Mesendoderm (in vitro differentiated cells): Measurements from ENCODE around the gene MAGI2.
"Not testable (repeated sequence)": the region's sequence is repeated elsewhere in the genome, so short reads cannot be mapped to it uniquely, and the experiment has no call there.

Source experiments
- DNase-seq: peaks from one replicate; pipeline ENCODE4 v3.0.0; 2013
- H2AK5ac ChIP-seq: 2 replicates; pipeline ENCODE4 v1.6.1; 2013; ENCODE audit warnings: low read length, inconsistent platforms
- H2BK120ac ChIP-seq: 2 replicates; pipeline ENCODE4 v1.6.1; 2013; ENCODE audit warnings: low read depth, mild to moderate bottlenecking, low read length, moderate library complexity, mixed read lengths
- H2BK15ac ChIP-seq: replicated peaks from 2 replicates; pipeline ENCODE4 v1.6.1; 2013; ENCODE audit warnings: low read depth, mild to moderate bottlenecking, moderate library complexity
- H2BK5ac ChIP-seq: 2 replicates; pipeline ENCODE4 v1.6.1; 2013; ENCODE audit warnings: low read length, inconsistent platforms
- H3K18ac ChIP-seq: 2 replicates; pipeline ENCODE4 v1.6.1; 2013; ENCODE audit warnings: mild to moderate bottlenecking, low read length, mixed read lengths
- H3K23ac ChIP-seq: one replicate; pipeline ENCODE4 v1.6.1; 2013; ENCODE audit warnings: low read length
- H3K27ac ChIP-seq: 2 replicates; pipeline ENCODE4 v1.5.1; 2013; ENCODE audit warnings: low read depth, mild to moderate bottlenecking, inconsistent platforms, low read length, moderate library complexity
- H3K27me3 ChIP-seq: 2 replicates; pipeline ENCODE4 v1.6.1; 2013; ENCODE audit warnings: low read length, control low read depth, mild to moderate bottlenecking, inconsistent platforms; ENCODE audit not compliant: insufficient read depth, poor library complexity
- H3K36me3 ChIP-seq: 2 replicates; pipeline ENCODE4 v1.6.1; 2013; ENCODE audit warnings: low read length, inconsistent platforms; ENCODE audit not compliant: control insufficient read depth, insufficient read depth
- H3K4ac ChIP-seq: one replicate; pipeline ENCODE4 v1.6.1; 2013; ENCODE audit warnings: low read depth, mild to moderate bottlenecking, low read length, moderate library complexity
- H3K4me1 ChIP-seq: 2 replicates; pipeline ENCODE4 v1.6.1; 2013; ENCODE audit warnings: low read depth, low read length, inconsistent platforms; ENCODE audit not compliant: control insufficient read depth
- H3K4me2 ChIP-seq: 2 replicates; pipeline ENCODE4 v1.6.1; 2013; ENCODE audit warnings: low read length
- H3K4me3 ChIP-seq: 2 replicates; pipeline ENCODE4 v1.5.1; 2013; ENCODE audit warnings: mild to moderate bottlenecking, low read length
- H3K56ac ChIP-seq: one replicate; pipeline ENCODE4 v1.6.1; 2013; ENCODE audit warnings: low read length
- H3K79me1 ChIP-seq: 2 replicates; pipeline ENCODE4 v1.6.1; 2013; ENCODE audit warnings: low read length, inconsistent platforms
- H3K79me2 ChIP-seq: 2 replicates; pipeline ENCODE4 v1.6.1; 2013; ENCODE audit warnings: mild to moderate bottlenecking, low read length; ENCODE audit not compliant: control insufficient read depth, insufficient read depth
- H3K9ac ChIP-seq: 2 replicates; pipeline ENCODE4 v1.6.1; 2013; ENCODE audit warnings: low read length, inconsistent platforms
- H4K5ac ChIP-seq: one replicate; pipeline ENCODE4 v1.6.1; 2013; ENCODE audit warnings: low read length
- H4K8ac ChIP-seq: one replicate; pipeline ENCODE4 v1.6.1; 2013; ENCODE audit warnings: low read depth, mild to moderate bottlenecking, control low read depth, low read length, moderate library complexity
- WGBS: extraction: QIAGEN DNeasy Blood & Tissue Kit; methylation state at CpG from one replicate; pipeline ENCODE4 v1.1.7; 2013; ENCODE audit warnings: low lambda C conversion rate, missing lambda C conversion rate; ENCODE audit not compliant: insufficient coverage; ENCODE audit errors: extremely low coverage; 5-methylcytosine and 5-hydroxymethylcytosine counted together

The MAGI2 gene

DNA sequence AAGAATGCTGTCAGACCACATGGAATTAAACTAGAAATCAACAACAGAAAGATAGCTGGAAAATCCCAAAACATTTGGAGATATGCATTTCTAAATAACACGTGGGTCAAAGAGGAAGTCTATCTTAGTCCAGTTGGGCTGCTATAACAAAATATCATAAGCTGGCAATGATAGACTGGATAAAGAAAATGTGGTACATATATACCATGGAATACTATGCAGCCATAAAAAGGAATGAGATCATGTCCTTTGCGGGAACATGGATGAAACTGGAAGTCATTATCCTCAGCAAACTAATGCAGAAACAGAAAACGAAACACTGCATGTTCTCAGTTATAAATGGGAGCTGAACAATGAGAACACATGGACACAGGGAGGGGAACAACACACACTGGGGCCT is 1454.3 kb downstream of the MAGI2 start:
- not testable (repeated sequence) for H3K79me2 ChIP-seq, DNase-seq, H4K5ac ChIP-seq, H3K36me3 ChIP-seq, H3K4me1 ChIP-seq, H3K4me3 ChIP-seq, H3K18ac ChIP-seq, H3K4me2 ChIP-seq, H3K27me3 ChIP-seq, H3K23ac ChIP-seq, H3K9ac ChIP-seq, H3K4ac ChIP-seq, H3K79me1 ChIP-seq, H3K27ac ChIP-seq, H2BK120ac ChIP-seq, H4K8ac ChIP-seq, H2BK15ac ChIP-seq, H2AK5ac ChIP-seq, H3K56ac ChIP-seq, H2BK5ac ChIP-seq
- WGBS = no CpG with 5 or more reads among the region's 3 CpGs

GRCh38 chr7:77995717-77996116 is 1457.8 kb downstream of the MAGI2 start:
- WGBS = no CpG with 5 or more reads among the region's 6 CpGs

GRCh38 chr7:77993838-77994237 is 1459.6 kb downstream of the MAGI2 start:
- Histone ChIP-seq H3K4me2 (no peak overlapping the region), H2BK15ac (no peak overlapping the region), H4K5ac (no peak overlapping the region), H3K79me1 (no peaks in the 10 kb centered on the region), H4K8ac (no peak overlapping the region), H2AK5ac (no peak overlapping the region), H2BK120ac (no peak overlapping the region), H3K4me1 (no peaks in the 10 kb centered on the region), H3K18ac (no peak overlapping the region), H2BK5ac (no peak overlapping the region), H3K27ac (no peak overlapping the region), H3K9ac (no peak overlapping the region), H3K23ac (no peak overlapping the region), H3K27me3 (no peaks in the 10 kb centered on the region), H3K79me2 (no peaks in the 10 kb centered on the region), H3K4me3 (no peak overlapping the region), H3K4ac (no peak overlapping the region), H3K36me3 (no peaks in the 10 kb centered on the region), H3K56ac (no peak overlapping the region)
- no CpG with 5 or more reads among the region's 3 CpGs for WGBS
- DNase-seq = no peak

More at GRCh38 chr7:77995717-77996116, 1457.8 kb downstream of the MAGI2 start:
- Histone ChIP-seq H4K5ac (no peak overlapping the region), H3K4me3 (no peak overlapping the region), H3K4me1 (no peaks in the 10 kb centered on the region), H3K79me2 (no peaks in the 10 kb centered on the region), H3K18ac (no peak overlapping the region), H3K79me1 (no peaks in the 10 kb centered on the region), H3K23ac (no peak overlapping the region), H3K36me3 (no peaks in the 10 kb centered on the region), H3K9ac (no peak overlapping the region), H2BK120ac (no peak overlapping the region), H3K56ac (no peak overlapping the region), H3K27ac (no peak overlapping the region), H3K27me3 (no peaks in the 10 kb centered on the region), H2BK15ac (no peak overlapping the region), H4K8ac (no peak overlapping the region), H2AK5ac (no peak overlapping the region), H2BK5ac (no peak overlapping the region), H3K4ac (no peak overlapping the region), H3K4me2 (no peak overlapping the region)
- DNase-seq = peak; percentile 70

- no peak overlapping the region for H3K4me2 ChIP-seq
- no CpG with 5 or more reads among the region's 4 CpGs for WGBS
- no peak overlapping the region for H2AK5ac ChIP-seq
- no peak overlapping the region for H2BK120ac ChIP-seq
- no peaks in the 10 kb centered on the region for H3K36me3 ChIP-seq
- no peak overlapping the region for H4K5ac ChIP-seq
- no peak overlapping the region for H4K8ac ChIP-seq
- no peak overlapping the region for H2BK5ac ChIP-seq
- no peak overlapping the region for H3K4me3 ChIP-seq
- H2BK15ac ChIP-seq = no peak overlapping the region
- H3K18ac ChIP-seq = no peak overlapping the region
- no peak for DNase-seq
- H3K4ac ChIP-seq = no peak overlapping the region
- no peaks in the 10 kb centered on the region for H3K79me1 ChIP-seq
- H3K9ac ChIP-seq = no peak overlapping the region
- H3K56ac ChIP-seq = no peak overlapping the region
- H3K27ac ChIP-seq = no peak overlapping the region
- no peaks in the 10 kb centered on the region for H3K79me2 ChIP-seq
- H3K27me3 ChIP-seq = no peaks in the 10 kb centered on the region
- H3K23ac ChIP-seq = no peak overlapping the region
- H3K4me1 ChIP-seq = no peaks in the 10 kb centered on the region
Observed at GRCh38 chr7:77991656-77992055, 1461.8 kb downstream of the MAGI2 start.

DNA sequence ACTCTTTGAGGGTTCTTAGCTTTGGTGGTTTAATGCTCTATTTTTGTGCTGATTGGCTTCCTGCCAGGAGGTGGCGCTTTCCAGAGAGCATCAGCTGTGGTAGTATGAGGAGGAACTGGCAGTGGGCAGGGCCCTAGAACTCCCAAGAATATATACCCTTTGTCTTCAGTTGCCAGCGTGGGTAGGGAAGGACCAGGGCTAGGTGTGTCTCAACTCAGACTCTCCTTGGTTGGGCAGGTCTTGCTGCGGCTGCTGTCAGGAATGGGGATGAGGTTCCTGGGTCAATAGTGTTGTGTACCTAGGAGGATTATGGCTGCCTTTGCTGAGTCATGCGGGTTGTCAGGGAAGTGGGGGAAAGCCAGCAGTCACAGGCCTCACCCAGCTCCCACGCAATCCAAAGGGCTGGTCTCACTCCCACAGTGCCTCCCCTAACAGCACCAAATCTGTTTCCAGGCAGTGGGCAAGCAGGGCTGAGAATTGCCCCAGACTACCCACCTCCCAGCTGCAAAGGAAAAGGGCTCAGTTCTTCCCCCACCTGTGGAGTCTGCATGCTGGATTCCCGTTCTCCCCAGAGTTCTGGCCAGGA is 1463.4 kb downstream of the MAGI2 start:
- H2BK120ac ChIP-seq = no peak overlapping the region
- H3K4ac ChIP-seq = no peak overlapping the region
- no peak overlapping the region for H4K8ac ChIP-seq
- H3K9ac ChIP-seq = no peak overlapping the region
- WGBS = no CpG with 5 or more reads among the region's 6 CpGs
- H3K4me1 ChIP-seq = no peaks in the 10 kb centered on the region
- DNase-seq = peak; percentile 75
- H2BK15ac ChIP-seq = no peak overlapping the region
- no peak overlapping the region for H3K18ac ChIP-seq
- no peak overlapping the region for H3K4me3 ChIP-seq
- no peak overlapping the region for H3K4me2 ChIP-seq
- no peaks in the 10 kb centered on the region for H3K79me2 ChIP-seq
- peak overlapping the region; percentile 35 for H3K56ac ChIP-seq
- no peaks in the 10 kb centered on the region for H3K79me1 ChIP-seq
- H3K27ac ChIP-seq = no peak overlapping the region
- no peaks in the 10 kb centered on the region for H3K36me3 ChIP-seq
- H2AK5ac ChIP-seq = no peak overlapping the region
- no peaks in the 10 kb centered on the region for H3K27me3 ChIP-seq
- no peak overlapping the region for H3K23ac ChIP-seq
- no peak overlapping the region for H4K5ac ChIP-seq
- H2BK5ac ChIP-seq = no peak overlapping the region

DNA sequence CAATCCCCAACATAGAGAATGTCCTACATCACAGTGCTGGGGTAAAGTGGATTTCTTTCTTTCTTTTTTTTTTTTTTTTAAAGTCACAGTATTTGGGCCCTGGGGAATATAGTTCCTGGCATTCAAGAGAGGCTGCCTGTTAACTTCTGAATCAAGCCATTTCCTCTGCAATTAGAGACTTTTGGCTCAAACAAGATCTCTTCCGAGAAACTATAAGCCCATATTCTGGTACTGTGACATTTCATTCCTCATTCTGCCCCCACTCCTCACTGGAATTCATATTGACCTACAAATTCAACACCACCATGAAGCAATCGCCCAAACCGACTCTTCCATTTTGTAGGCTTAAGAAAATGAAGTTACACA is 1467.5 kb downstream of the MAGI2 start:
- Histone ChIP-seq H3K4me2 (no peak overlapping the region), H4K8ac (no peak overlapping the region), H2BK5ac (no peak overlapping the region), H3K36me3 (no peaks in the 10 kb centered on the region), H3K27me3 (no peaks in the 10 kb centered on the region), H2BK15ac (no peak overlapping the region), H3K4ac (no peak overlapping the region), H4K5ac (no peak overlapping the region), H3K79me2 (no peaks in the 10 kb centered on the region), H3K27ac (no peak overlapping the region), H3K79me1 (no peaks in the 10 kb centered on the region), H2AK5ac (no peak overlapping the region), H3K4me1 (no peaks in the 10 kb centered on the region), H3K23ac (no peak overlapping the region), H2BK120ac (no peak overlapping the region), H3K56ac (no peak overlapping the region), H3K9ac (no peak overlapping the region), H3K4me3 (no peak overlapping the region), H3K18ac (no peak overlapping the region)
- WGBS = no CpG with 5 or more reads among the region's 3 CpGs
- DNase-seq = no peak
